GM23248 (cell line): Measurements from ENCODE around the gene ARRDC1.
"Not testable (repeated sequence)": the region's sequence is repeated elsewhere in the genome, so short reads cannot be mapped to it uniquely, and the experiment has no call there.

Experiments used
- EZH2 ChIP-seq: fragments of 200-600 bp; sonication (generic); IDR thresholded peaks from 2 replicates; pipeline ENCODE4 v1.6.1; 2018; ENCODE audit warnings: antibody characterized with exemption, mild to moderate bottlenecking; ENCODE audit not compliant: insufficient read depth, poor library complexity, severe bottlenecking
- EZH2phosphoT487 ChIP-seq: fragments of 200-600 bp; sonication (generic); IDR thresholded peaks from 2 replicates; pipeline ENCODE4 v1.6.1; 2018; ENCODE audit warnings: antibody characterized with exemption, moderate library complexity, mild to moderate bottlenecking, low read depth; ENCODE audit not compliant: insufficient read depth

- TF ChIP-seq EZH2, EZH2phosphoT487: not testable (repeated sequence)
These were observed 8.9 kb upstream of the ARRDC1 start for GRCh38 chr9:137596577-137596976.
